GM19463 (cell line): Measurements from ENCODE around the gene BTN3A1.

Source experiments
- ATAC-seq: cut with Tn5 transposase; IDR thresholded peaks from one replicate; pipeline ENCODE4 v1.9.1; 2021; ENCODE audit warnings: mild to moderate bottlenecking, moderate library complexity; ENCODE audit not compliant: unreplicated experiment

Gene BTN3A1

DNA sequence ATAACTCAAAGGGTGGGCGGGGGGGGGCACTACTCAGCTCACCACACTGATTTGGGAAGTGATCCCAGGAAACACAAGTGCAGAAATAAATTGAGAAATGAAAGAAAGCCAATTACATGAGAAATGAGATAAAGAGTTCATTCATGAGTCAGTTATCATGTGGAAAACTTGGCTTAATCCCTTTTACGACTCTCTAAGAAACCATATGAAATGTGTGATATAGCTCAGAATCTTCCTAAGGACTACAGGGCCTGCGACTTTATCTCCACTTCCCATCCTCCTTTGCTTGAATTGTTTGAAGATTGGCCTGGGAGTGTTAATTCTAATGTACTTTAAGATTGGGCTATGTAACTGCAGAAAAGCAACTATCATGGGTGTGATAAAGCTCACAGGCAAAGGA lies 22.8 kb upstream of the BTN3A1 start:
- no peak for ATAC-seq

DNA sequence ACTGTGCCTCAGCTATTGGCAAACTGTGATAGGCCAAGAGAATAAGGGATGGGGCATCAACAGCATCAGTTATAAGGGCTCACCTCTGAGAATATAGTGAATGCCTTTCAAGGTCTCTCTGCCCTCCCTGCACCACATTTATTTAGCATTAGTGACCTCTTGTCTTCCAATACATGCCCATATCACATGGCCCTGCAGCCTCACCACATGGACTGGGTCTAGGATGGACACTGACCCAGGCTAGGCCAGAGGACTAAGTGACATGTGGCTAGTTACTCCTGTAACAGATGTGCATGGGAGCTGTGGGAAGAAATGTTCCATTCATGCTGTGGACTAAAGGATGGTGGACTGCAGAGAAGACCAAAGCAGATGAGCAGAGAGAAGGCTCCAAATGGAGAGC lies 22.3 kb upstream of the BTN3A1 start:
- ATAC-seq: no peak

DNA sequence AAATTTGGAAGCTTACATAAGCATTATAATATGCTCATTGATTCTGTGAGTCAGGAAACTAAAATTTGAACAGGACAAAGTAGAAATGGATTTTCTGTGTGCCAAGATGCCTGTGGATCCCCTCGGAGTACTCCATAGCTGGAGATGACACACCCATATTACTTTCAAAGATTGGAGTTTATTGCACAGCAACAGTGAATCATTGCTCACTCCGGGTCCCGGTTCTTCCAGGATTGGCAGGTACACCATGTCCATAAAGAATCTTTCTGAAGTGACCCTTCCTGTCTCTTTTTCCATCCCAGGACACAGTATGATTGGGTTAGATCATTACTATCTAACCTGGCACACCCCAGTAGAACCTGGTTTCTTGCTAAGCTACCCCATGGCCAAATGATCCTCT lies 21.8 kb upstream of the BTN3A1 start:
- no peak for ATAC-seq

DNA sequence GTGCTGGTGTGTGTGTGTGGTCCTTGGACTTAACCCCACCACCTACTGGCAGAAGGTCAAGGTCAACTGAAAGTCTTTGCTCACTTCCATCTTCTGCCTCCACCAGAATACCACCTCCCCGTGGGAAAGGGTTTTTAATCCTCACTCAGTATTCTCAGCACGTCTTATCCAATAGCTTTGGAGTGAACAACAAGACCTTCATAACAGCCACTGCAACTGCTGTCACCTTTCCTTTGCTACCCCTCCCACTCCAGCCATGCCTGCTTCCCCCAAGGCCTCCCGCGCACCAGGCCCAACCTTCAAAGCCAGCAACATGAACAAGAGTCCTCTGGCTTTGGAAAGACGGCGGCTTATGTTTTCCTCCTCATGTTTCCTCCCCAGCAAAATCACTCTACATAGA lies 20.0 kb upstream of the BTN3A1 start:
- no peak for ATAC-seq

DNA sequence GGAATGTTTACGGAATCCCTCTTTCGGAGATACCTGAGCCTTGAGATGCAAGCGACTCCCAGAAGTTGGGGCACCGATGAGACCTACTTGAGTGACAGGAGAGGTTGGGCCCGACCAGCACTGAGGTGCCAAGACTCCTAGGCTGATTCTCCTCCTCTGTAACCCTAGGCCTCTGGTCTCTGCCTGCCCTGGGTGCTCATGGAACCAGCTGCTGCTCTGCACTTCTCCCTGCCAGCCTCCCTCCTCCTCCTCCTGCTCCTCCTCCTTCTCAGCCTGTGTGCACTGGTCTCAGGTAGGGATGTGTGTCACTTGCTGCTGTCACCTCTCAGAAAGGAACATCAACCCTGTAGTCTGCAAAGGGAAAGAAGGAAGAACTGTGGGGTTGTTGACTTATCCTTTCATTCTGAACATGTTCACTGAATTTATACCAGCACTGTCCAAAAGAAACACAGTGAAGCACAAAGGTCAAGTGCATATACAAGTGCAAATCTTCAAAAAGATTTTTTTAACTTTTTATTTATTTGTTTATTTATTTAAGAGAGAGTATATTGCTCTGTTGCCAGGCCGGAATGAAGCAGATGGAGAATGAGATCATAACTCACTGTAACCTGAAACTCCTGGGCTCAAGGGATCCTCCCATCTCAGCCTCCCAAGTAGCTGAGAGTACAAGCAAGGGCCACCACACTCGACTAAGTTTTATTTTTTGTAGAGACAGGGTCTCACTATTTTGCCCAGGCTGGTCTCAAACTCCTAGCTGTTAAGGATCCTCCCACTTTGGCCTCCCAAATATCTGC lies 18.3 kb upstream of the BTN3A1 start:
- ATAC-seq: no peak

DNA sequence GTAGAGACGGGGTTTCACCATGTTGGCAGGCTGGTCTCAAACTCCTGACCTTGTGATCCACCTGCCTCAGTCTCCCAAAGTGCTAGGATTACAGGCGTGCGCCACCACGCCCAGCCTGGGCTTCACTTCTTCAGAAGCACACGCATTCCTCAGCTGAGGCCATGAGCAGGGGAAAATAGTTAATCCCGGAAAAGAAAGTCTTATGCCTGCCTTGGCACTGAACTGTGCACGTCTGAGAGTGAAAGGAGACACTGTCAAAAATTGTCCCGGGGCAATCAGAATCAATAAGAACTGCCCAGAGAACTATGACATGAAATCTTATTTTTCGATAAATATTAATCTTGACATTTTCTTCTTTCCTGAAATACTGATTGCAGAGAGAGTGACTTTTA lies 16.3 kb upstream of the BTN3A1 start:
- ATAC-seq: no peak

DNA sequence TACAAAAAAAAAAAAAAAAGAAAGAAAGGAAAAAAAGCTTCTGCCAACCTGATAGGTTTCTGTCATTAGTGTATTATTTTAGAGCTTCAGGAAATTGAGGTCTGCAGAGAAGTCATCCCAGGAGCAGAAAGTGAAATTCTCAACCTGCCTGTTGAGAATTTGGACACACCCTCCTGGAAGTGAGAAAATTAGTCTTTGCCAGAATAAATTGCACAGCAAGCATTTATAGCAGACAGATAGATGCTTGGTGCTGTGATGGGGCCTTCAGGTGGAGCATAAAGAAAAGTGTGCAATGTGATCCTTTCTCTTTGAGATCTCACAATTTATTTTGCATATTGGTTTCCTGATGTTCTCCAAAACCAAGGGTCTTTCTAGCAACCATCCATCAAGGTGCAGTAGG lies 14.5 kb upstream of the BTN3A1 start:
- no peak for ATAC-seq

DNA sequence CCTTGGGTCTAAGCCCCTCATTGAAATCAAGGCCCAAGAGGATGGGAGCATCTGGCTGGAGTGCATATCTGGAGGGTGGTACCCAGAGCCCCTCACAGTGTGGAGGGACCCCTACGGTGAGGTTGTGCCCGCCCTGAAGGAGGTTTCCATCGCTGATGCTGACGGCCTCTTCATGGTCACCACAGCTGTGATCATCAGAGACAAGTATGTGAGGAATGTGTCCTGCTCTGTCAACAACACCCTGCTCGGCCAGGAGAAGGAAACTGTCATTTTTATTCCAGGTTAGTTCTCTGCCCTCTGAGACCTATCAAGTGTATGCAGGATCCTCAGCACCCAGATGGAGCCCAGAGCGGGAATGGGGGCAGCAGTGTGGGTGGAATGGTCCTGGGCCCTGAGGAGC lies 14.1 kb upstream of the BTN3A1 start:
- no peak for ATAC-seq

DNA sequence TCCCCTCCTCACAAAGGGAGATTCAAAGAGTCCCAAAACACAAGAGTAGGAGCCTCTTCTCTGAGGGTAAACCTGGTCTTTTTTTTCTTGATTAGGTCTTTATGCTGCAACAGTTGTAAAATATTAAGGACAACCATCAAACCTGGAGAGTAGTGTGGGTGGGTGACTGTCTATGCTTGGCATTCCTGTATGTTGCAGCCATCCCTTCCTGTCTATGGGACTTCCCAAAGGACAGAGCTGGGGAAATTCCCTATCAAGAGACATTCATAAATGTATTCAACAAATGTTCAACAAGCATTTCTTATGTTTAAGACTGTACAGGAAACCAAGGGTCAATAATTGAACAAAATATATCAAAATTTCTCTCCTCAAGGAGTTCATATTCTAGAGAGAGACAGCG lies 13.6 kb upstream of the BTN3A1 start:
- no peak for ATAC-seq

DNA sequence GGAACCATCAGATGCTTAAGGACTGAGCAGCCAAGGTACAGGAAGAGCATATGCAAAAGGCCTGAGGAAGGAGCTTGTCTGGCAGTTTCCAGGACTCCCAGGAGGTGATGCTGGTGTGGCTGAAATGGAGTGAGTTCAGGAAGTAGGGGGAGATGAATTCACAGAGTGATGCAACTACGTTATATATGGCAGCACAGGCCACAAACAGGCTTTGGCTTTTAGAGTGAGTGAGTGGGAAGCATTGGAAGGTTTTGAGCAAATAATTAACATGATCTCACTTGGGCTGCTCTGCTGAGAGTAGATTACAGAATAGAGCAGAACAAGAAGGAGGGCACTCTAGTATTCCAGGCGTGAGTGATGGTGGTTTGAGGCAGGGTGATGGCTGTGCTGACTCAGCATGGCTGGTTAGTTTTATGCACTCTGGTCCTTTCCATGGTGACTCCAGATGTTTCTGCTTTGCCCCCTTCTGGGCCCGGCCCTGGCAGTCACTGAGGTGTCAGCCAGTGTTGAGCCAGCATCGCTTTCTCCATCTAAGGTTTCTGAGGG lies 12.7 kb upstream of the BTN3A1 start:
- ATAC-seq: no peak

DNA sequence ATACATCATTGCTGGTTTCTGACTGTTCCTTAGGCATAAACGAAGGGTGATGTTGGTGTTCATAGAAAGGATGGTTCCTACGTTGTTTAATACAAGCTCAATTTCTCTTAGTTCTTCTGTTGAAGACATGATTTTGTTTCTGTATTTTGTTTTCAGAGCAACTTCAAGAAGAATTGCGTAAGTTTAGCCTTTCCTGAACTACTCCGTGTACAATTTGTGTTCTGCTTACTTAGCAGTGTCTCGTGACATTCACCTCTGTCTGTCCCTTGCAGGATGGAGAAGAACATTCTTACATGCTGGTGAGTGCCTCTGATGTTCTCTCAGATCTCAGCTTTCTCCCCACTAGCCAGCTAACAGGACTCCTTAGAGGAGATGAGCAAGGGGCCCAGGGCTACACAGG lies 11.5 kb upstream of the BTN3A1 start:
- no peak for ATAC-seq

DNA sequence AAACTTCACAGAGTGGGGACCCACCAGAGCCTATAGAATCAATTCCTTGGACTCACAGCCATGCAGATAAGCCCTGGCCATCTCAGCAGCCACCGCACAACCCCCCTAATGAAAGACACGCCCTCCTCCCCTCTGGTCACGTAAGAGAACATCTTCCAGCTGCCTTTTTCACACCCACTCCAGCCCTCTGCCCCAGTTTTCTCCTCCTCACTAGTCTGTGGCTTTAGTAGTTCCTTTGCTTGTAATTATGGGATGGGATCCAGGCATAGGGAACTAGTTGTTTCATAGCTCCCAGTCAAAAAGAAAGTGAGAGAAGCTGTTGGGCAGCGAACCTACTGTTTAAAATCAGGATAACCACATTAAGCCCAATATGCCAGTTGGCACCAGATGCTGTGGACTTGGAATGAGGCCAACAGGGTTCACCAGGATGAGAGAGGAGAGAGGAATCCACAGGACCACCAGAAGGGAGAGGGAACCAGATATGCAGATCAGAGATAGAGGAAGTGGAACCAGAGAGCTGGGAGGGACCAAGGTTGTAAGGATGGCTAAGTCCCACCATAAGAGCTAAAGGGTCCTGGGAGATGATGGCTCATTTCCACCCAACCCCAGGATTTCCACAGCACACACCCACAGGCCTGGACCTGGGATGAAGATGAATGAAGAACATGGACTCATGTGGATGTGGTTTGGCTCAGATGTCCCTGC lies 9.0 kb upstream of the BTN3A1 start:
- no peak for ATAC-seq

DNA sequence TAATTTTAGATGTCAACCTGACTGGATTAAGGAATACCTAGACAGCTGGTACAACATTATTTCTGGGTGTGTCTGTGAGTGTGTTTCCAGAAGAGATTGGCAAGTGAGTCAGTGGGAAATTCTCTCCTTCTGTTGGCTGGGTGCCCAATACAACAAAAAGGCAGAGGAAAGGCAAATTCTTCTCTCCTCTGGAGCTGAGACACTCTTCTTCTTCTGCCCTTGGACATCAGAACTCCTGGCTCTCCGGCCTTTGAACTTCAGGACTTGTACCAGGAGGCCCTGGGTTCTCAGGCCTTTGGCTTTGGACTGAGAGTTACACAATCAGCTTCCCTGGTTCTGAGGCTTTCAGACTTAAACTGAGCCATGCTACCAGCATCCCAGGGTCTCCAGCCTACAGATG lies 7.8 kb upstream of the BTN3A1 start:
- ATAC-seq: no peak

DNA sequence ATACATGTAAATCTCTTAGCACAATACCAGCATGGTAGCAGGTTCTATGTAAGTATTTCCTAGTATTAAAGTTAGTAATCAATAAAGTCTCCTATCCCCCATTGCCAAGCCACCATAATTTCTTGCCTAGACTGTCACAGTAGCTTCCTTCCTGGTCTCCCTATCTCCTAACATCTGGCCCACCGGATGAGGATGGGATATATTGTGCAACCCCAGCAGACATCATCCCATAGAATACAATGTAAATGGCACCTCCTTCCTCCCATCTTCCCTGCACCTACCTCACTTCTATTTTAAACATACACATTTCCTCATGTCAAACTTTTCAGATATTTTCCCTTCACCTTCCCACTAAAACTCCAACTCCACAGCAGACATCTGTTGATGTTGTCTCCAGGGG lies 3.5 kb upstream of the BTN3A1 start:
- no peak for ATAC-seq

DNA sequence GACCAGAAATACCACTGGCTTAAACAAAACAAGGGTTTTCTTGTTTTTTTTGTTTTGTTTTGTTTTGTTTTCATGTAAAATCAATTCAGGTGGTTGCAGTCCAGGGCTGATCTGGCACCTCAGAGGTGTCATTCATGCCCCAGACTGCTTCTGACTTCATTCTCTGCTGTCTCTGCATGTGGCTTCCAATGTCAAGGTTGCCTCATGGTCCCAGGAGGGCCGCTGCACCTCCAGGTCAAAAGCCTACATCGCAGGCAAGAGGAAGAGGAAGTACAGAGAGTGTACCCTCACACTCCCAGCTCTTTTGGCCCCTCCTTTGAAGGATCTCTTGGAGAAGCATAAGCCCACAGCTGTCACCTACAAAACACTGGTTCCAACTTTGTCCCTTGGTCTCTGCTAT lies 1.4 kb upstream of the BTN3A1 start:
- no peak for ATAC-seq

DNA sequence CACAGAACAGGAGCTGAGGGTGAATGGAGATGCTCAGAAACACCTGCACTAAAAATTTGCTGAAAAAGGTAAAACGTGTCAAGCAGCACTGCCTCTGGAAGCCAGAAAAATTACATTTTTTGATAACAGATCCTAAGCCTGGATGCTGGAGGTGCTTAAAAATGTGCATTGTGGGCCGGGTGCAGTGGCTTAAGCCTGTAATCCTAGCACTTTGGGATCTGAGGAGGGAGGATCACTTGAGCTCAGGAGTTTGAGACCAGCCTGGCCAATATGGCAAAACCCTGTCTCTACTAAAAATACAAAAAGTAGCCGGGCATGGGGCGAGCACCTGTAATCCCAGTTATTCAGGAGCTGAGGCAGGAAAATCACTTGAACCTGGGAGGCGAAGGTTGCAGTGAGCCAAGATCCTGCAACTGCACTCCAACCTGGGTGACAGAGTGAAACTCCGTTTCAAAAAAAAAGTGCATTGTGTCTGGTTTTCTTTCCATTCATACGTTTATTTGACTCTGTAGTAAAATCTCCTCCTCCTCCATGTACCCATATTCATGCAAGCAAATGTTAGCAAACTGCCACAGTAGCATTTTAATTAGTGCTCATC lies 587 bp upstream of the BTN3A1 start:
- ATAC-seq: no peak

DNA sequence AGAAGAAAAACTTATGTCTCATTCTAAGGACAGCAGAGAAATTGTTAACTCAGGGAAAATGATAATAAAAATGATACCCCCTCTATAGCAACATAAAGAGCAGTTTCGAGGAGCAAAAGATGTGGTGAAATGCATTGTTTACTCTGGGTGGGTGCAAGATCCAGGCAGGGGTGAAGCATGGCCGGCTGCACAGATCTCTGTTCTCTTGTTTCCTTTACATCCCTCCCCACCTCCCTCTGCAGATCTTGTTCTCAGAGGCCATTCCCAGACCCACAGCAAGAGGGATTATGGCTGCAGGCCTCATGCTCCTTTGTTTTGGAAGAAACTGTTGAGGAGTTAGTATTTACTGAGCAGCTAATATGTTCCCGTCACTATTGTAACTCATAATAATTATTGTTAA lies 1.8 kb downstream of the BTN3A1 start:
- no peak for ATAC-seq

DNA sequence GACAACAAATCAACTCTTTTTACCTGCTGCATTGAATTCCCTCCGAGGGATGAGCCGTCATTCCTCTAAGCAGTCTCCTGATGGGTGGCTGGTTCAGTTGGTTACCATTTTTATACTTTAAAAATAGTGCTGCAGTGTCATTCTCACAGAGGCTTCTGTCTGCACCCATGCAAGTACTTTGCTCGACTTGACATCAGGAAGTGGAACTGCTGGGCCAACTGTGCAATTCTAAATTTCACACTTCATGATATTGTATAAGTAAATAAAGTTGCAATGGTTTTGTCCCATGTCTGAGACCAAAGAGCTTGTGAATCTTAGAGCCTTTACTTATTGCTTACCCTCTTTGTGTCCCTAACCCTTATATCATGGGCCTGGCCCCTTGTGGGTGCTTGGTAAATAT lies 2.5 kb downstream of the BTN3A1 start:
- no peak for ATAC-seq

DNA sequence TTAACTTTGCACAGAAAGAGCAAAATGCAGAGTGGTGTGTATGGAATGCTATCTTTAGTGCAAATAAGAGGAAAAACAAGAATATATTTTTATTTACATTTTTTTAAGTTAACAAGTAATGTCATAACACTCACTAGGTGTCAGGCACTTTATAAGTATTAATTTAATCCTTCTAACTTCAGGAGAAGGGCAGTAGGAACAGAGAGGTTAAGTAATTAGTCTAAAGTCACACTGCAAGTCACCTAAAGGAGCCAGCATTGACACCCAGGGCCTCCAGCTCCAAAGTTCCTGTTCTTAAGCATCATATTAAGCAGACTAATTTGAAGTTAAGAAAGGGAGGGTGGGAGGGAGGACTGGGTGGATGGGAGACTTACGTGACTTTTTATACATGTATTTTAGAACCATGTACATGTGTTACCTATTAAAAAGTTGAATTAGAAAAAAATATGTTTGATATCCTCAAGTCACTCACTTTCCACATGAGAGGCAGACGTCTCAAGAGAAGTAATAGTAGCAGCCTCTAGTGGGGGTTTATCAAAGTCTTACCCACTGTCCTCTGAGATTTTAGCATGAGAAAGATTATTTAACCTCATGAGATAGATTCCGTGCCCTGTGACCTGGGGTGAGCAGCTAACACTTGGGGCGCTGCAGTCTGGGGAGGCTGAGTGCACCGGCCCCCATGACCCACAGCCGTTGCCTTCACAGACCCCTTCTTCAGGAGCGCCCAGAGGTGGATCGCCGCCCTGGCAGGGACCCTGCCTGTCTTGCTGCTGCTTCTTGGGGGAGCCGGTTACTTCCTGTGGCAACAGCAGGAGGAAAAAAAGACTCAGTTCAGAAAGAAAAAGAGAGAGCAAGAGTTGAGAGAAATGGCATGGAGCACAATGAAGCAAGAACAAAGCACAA lies 7.0 kb downstream of the BTN3A1 start:
- no peak for ATAC-seq

DNA sequence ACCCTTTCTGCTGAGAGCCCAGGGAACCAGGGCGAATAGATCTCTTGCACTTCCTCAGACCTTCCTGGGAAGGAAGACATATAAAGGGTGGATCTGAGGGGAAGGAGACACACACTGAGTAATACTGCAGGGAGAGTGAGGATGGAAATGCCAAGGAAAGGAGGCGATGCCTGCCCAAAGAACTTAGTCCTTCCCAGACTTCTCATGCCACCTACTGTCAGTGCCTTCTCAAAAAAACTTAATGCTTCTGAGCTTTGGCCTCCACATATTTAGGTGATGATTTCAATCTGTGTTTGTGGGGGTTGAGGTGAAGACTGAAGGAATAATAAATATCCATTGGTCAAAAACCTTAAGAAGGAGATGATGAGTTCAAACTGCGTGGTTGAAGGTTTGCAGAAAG lies 9.7 kb downstream of the BTN3A1 start:
- no peak for ATAC-seq

DNA sequence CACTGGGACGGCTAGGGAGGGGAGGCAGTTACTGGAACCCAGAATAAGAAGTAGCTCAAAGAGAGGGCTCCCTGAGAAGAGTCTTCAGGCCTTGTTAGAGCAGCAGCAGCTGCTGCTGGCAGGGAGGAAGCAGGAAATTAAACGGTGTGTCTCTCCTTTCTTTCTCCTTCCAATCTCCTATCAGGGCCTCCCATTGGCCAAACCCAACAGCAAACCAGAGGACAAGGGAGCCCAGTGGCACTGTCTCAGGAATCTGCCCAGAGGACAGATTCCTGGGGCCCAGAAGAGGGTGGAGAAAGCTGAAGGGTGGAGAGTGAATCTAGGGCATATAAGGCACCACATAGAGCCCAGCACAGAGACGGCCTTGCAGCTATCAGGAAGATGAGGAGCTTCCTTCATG lies 10.2 kb downstream of the BTN3A1 start:
- ATAC-seq: no peak
